ENCODE measurements around the gene DSP.

DSP gene, protein sequence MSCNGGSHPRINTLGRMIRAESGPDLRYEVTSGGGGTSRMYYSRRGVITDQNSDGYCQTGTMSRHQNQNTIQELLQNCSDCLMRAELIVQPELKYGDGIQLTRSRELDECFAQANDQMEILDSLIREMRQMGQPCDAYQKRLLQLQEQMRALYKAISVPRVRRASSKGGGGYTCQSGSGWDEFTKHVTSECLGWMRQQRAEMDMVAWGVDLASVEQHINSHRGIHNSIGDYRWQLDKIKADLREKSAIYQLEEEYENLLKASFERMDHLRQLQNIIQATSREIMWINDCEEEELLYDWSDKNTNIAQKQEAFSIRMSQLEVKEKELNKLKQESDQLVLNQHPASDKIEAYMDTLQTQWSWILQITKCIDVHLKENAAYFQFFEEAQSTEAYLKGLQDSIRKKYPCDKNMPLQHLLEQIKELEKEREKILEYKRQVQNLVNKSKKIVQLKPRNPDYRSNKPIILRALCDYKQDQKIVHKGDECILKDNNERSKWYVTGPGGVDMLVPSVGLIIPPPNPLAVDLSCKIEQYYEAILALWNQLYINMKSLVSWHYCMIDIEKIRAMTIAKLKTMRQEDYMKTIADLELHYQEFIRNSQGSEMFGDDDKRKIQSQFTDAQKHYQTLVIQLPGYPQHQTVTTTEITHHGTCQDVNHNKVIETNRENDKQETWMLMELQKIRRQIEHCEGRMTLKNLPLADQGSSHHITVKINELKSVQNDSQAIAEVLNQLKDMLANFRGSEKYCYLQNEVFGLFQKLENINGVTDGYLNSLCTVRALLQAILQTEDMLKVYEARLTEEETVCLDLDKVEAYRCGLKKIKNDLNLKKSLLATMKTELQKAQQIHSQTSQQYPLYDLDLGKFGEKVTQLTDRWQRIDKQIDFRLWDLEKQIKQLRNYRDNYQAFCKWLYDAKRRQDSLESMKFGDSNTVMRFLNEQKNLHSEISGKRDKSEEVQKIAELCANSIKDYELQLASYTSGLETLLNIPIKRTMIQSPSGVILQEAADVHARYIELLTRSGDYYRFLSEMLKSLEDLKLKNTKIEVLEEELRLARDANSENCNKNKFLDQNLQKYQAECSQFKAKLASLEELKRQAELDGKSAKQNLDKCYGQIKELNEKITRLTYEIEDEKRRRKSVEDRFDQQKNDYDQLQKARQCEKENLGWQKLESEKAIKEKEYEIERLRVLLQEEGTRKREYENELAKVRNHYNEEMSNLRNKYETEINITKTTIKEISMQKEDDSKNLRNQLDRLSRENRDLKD (N-terminal part only)

DNA sequence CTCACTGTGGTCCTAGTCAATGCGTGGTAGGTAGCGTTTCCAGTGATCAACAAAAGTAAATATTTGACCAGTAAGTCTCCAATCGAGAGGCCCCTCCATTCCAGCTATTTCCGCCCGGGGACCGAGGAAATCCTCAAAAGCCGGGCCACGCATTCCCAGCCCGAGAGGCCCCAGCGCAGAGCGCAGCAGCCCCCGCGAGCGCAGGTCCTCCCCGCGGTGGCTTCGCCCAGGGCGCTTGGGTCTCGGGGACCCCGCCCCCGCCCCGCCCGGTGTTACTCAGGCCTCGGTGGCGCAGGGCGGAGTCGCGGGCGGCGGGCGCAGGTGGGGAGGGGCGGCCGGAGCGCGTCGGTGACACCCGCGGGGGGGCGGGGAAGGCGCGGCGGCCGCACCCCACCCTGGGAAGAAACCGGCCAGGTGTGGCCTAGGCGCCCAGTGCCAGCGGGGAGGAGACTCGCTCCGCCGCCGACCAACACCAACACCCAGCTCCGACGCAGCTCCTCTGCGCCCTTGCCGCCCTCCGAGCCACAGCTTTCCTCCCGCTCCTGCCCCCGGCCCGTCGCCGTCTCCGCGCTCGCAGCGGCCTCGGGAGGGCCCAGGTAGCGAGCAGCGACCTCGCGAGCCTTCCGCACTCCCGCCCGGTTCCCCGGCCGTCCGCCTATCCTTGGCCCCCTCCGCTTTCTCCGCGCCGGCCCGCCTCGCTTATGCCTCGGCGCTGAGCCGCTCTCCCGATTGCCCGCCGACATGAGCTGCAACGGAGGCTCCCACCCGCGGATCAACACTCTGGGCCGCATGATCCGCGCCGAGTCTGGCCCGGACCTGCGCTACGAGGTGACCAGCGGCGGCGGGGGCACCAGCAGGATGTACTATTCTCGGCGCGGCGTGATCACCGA, at the start of gene DSP:
Gene DSP, plus strand, starts transcription at position 497 of the 890 bp plus-strand sequence. Its CDS starts 245 bp downstream, at position 742.
- DNase-seq (ENCODE audit: low spot score): peak; percentile 77

DNA sequence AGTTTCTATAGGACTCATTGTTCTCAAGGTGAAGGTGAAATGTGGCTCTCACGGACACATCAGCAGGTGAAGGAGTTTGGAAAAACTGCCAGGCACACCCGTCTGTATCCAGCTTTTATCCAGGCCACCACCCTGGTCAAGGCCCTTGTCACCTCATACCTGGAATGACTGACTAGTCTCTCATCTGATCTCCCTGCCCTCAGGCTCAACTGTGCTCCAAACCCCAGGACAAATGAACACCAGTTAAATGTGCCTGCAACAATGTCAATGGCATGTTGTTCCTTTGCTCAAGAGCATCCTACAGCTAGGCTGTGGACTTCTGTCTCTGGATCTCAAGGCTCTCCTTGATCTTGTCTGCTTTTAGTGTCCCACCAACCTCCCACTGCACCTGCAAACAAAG, 47.6 kb upstream of the DSP start:
- DNase-seq (ENCODE audit: low spot score): no peak

DNA sequence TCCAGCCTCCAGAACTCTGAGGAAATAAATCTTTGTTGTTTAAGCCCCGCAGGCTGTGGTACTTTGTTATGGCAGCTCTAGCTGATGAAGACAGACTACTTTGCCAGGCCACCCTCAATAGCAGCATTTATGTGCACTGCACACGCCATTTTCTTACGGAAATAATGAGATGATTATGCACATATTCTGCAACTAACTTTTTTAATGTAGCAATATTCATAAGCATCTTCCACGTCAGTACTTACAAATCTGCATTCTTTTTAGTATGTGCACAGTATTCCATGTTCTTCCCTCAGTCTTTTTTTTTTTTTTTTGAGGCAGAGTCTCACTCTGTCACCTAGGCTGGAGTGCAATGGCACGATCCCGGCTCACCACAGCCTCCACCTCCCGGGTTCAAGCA, 46.8 kb upstream of the DSP start:
- DNase-seq (ENCODE audit: low spot score): no peak

DNA sequence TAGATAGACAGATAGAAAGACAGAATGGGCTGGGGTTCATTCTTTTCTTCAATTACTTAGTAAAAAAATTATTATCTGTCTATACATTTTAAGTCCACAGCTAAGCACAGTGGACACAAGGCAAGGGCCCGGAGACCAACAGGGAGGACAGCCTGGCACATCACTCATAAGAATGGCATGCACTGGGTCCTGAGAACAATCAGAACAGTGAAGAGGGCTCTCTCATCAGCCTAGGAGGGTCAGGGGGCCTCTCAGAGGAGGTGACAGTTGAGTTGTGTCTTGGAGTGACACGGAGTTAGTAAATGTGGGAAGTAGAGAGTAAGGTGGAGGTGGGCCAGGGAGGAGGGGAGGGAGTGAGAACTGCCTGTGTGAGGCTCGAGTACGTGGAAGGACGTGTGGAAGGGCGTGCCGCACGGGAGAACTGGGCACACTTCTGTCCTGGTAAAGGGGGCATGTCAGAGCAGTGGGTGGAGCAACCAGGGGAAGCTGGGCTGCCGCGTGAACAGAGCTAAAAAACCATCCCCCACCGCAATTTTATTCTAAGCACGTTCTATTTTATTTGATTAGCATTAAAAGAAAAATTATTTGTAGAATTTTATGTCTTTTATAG, 45.1 kb upstream of the DSP start:
- DNase-seq (ENCODE audit: low spot score): no peak

DNA sequence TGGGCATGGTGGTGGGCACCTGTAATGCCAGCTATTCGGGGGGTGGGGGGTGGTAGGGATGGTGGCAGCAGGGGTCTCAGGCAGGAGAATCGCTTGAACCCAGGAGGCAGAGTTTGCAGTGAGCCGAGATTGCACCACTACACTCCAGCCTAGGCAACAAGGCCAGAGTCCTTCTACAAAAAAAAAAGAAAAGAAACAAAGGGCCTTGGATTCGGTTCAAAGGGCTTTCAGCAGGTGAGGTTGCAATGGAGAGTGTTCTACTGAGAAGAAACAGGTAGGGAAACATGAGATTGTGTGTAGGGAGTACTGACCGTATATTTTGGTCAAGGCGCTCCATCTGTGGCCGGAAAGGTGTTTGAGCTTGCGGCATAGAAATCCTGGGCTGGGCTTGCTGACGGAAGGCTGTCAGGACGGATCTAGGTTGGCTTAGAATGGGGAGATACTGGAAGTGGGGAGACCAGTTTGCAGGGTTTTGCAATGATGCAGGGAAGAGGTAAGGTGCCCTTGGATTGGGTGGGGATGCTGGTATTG, 40.7 kb upstream of the DSP start:
- no peak for DNase-seq (ENCODE audit: low spot score)

DNA sequence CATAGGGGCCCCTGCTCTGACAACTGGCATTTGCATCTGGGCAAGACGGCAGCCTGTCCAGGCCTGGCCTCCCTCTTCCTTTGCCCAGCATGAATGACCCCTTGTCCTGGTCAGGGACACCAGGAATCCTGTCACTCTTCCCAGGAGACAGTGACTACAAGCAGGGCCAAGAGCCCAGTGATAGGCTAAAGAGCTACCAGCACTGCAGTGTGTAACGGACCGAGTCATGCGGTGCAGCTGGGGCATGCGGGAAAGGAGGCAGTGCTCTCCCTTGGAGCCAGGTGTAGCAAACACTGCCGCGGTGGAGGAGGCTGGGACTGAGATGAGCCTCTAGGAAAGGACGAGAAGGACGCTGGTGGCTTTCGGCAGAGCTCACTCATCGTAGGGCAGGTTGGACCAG, 38.7 kb upstream of the DSP start:
- DNase-seq (ENCODE audit: low spot score): no peak

DNA sequence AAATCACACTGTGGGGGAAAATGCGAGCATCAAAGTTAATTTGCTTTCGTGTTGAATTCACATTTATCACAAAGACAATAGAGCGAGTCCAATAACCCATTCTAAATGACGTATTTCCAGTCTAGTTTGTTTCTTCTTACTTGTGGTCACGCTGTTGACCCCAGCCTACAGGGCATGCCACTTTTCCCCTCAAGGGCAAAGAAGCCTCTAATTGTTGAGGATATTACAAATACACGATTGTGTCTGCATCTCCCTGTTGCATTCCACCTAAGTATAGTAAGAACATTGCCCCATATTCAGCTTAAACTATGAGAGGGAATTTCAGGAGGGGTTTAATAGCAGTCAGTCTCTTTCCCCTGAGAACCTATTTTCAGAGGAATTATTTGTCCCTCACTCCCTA, 37.4 kb upstream of the DSP start:
- DNase-seq (ENCODE audit: low spot score): no peak

DNA sequence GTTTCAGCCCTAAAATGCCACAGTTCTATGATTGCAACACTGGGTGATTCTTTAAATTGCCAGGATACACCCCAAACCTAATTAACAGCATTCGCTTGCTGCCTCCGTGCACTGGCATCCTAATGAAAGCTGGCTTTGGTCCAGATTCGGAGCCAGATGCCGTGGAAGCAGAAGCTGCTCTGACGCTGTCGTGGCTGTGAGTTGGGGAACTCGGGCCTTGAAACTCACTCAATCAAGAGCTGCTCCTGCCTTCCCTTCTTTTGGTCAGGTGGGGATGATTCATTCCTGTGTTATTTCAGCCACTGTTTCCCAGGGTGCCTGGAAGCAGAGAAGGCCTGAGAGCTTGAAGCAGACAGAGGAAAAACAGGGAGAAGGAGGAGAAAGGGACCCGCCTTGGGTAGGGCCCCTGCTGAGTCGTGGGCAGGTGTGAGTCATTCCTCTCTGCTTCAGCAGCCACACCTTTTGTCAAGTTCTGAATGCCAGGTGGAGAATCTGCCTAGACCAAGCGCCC, 36.2 kb upstream of the DSP start:
- DNase-seq (ENCODE audit: low spot score): peak; percentile 74

DNA sequence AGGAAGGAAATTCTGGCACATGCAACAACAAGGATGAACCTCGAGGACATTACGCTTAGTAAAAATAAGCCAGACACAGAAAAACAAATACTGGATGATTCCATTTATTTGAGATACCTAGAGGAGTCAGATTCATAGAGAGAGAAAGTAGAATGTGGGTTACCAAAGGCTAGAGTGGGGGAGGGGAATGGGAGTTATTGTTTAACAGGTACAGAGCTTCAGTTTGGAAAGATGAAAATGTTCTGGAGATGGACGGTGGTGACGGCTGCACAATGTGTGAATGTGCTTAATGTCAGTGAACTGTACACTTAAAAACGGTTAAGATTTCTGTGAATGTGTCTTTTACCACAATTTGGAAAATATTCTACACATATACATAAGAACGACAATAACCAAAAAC, 33.9 kb upstream of the DSP start:
- no peak for DNase-seq (ENCODE audit: low spot score)

DNA sequence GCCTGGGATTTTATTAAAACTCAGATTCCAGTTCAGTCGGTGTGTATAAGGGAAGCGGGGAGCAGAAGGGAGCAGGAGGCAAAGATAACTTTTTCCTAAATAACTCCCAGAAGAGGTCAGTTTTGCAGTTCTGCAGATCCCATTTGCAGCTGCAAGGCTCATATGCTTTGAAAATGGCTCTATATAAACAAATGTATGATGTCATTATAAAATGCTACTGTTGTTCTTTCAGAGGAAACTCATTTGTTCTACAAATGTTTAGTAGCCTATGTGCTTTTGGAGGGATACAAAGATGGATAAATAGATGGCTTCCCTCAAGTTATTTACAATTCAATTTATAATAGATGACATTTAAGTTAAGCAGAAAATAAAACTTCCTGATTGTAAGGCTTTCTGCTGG, 29.2 kb upstream of the DSP start:
- no peak for DNase-seq (ENCODE audit: low spot score)

DNA sequence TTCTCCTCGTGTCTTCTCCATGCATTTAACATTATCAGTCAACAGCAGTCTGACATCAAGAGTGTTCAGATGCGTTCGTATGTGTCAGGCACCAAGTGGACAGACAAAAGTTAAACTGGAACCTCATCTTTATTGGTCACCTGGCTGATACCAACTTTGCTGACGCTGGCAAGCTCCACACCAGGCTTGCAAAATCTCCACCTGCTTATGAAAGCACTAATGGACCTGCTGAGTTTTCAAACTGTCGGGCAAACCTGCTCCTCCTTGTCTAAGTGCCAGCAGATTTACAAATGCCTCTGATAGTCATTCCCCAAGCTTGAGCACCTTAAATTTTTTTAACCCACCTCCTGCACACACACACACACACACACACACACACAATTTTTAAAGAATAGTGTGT, 27.9 kb upstream of the DSP start:
- no peak for DNase-seq (ENCODE audit: low spot score)

DNA sequence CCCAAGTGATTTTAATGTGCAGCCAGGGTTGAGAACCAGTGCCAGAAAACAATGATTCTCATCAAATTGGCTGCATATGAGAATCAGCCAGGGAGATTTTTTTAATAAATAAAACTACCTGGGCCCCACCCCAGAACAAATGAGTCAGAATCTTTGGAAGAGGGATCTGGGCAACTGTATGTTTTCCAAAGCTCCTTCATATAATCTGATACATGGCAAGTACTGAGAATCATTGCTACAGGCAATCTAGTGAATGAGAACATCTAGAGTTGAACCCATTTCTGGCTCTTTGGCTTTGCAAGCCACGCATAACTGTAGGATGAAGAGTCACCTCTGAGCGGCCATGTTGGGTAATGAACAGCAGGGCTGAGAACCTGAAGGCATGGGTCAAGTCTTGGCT, 26.1 kb upstream of the DSP start:
- no peak for DNase-seq (ENCODE audit: low spot score)

DNA sequence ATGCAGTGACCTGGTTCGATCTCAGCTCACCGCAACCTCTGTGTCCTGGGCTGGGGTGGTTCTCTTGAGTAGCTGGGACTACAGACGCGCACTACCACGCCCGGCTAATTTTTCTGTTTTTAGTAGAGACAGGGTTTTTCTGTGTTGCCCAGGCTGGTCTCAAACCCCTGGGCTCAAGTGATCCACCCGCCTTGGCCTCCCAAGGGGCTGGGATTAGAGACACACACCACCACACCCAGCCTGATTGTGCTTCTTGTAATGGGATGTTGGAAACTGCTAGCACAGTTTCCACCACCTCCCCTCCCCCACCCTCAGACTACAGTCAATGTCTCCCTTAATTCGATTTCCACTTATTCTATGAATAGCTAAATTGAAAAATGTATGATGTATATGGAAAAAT, 22.6 kb upstream of the DSP start:
- DNase-seq (ENCODE audit: low spot score): no peak

DNA sequence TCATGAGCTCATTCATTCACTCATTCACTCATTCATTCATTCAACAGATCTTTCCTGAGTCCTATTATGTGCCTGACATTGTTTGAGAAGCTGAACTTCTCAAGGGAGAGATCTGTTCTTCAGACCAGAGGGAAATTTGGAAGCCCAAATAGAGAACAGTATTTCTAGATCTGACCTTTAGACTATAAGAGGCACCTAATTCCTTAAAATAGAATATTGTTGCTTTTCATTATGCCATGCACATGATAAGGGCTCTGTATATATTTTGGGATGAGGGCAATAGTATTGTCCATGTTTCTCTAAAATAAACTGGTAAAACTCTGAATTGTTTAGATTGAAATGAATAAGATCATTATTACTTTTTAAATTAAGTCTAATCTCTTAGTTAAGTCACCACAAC, 18.6 kb upstream of the DSP start:
- DNase-seq (ENCODE audit: low spot score): no peak

DNA sequence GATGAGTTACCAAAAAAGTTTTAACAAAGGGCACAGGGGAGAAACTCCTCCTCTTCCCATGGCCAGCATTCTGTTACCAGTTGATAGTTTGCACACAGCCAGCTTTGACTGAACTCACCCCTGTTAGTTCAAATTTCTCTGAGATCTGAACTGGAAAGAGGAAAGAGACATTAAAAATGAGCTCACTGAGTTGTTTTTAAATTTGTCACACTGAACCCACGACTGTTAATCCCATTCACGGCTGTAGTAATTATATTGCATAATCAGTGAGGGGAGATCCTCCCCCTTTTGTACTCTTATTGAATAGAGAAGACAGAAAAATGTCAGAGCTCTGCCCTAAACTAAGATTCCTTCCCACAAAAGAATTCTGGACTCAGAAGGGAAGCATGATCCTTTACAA, 17.5 kb upstream of the DSP start:
- DNase-seq (ENCODE audit: low spot score): no peak

DNA sequence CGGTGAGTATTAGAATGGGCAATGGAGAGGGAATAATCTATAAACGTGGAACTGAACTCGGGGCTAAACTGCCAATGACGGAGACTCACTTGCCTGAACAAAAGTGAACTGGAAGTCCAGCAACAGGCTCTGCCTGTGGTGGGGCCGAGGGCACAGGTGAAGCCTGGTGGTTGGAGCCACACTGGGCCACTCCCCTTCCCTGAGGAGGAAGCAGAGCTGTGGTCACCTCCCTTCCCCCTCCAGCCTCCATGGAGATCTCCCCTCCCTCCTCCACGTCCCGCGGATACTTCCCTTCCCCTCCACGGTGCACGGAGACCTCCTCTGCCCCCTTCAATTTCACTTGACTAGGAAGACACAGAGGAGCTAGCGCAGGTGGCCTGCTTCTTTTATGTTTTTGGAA, 14.7 kb upstream of the DSP start:
- DNase-seq (ENCODE audit: low spot score): peak; percentile 29

DNA sequence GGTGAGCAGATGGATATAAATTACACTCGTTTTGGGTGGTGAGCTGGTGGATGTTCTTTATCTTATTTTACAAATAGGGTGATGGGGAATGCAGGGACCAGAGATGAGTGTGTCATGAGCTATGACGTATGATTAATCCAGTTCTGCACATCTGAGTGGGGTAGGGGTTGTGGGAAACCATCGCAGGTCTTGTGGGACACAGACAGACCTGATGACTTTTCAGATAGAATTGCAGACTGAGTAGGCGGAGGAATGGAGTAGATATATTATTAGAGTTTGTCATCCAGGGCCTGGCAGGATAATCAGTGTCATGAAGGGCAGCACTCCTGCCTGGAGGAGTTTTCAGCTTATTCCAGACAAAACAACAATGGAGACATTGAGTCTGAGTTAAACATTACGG, 12.9 kb upstream of the DSP start:
- DNase-seq (ENCODE audit: low spot score): no peak

DNA sequence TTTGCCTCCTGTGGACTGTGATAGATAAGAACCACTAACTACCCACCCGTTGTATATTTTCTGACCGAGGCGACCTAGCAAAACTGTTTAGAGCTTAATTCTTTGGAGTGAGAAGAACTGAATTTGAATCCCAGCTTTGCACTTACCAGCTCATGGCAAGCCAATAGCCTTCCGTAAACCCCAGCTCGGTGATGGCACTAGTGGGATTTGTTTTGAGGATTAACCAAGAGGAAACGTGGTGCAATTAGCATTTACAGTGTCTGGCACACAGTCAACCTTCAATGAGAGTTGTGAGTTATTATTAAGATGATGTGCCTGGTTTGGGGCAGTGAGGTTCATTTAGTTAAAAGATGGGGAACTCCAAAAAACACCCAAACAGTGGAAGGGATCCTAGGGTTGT, 12.3 kb upstream of the DSP start:
- no peak for DNase-seq (ENCODE audit: low spot score)

DNA sequence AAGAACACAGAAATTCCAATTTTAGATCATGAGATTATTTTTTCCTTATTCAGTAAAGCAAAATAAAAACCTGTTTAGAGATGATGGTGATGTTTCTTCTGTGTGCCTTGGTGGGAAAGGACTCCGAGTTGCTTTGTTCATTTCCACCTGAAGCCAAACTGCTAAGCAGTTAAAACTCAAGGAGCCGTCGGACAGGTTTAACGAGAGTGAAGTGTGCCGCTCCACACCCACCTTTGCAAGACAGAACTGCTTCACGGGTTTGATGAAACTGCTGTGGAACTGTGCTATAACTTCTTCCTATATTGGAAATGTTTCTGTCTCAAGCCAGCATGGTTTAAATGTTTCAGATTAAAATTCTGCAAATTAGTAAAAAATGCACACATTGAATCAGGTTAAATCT, 9.2 kb upstream of the DSP start:
- DNase-seq (ENCODE audit: low spot score): peak; percentile 37

DNA sequence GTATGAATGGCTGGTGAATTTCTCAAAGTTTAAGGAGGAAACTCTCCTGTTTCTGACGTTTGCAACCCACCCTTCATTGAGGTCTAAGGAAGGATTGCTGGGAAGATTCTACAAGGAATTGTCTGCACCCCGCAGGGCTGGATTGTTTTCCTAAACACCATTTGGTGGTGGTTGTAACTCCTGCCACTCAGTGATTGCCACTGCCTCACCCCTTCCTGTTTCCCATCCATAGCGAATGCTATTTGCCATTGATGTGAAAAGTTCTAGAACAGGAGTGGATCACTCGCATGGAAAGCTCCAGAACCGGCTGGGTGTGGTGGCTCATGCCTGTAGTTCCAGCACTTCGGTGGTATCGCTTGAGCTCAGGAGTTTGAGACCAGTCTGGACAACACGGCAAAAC, 8.7 kb upstream of the DSP start:
- DNase-seq (ENCODE audit: low spot score): peak; percentile 37

DNA sequence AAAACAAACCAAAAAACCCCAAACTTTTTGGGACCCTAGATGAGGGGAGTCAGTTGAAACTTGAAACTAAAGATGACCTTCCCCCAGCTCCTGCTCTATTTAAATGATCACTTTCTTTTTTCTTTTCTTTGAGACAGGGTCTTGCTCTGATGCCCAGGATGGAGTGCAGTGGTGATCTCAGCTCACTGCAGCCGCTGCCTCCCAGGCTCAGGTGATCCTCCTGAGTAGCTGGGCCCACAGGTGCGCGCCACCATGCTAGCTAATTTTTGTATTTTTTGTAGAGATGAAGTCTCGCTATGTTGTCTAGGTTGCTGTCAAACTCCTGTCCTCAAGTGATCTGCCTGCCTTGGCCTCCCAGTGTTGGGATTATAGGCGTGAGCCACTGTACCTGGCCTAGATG, 7.3 kb upstream of the DSP start:
- DNase-seq (ENCODE audit: low spot score): no peak
